HG03196 (cell line): ENCODE results near the gene DPYSL3.
"Not testable (repeated sequence)": the region's sequence is repeated elsewhere in the genome, so short reads cannot be mapped to it uniquely, and the experiment has no call there.

Experiments used
- ATAC-seq: cut with Tn5 transposase; IDR thresholded peaks from one replicate; pipeline ENCODE4 v1.9.1; 2021; ENCODE audit not compliant: unreplicated experiment

DPYSL3 gene

GRCh38 chr5:147373328-147373727 is 136.5 kb downstream of the DPYSL3 start:
- ATAC-seq = no peak

GRCh38 chr5:147372191-147372590 is 137.7 kb downstream of the DPYSL3 start:
- ATAC-seq = no peak

GRCh38 chr5:147371290-147371689 is 138.6 kb downstream of the DPYSL3 start:
- ATAC-seq = no peak

GRCh38 chr5:147369742-147370374 is 140.0 kb downstream of the DPYSL3 start:
- ATAC-seq = no peak

- ATAC-seq = not testable (repeated sequence)
These were observed 142.5 kb downstream of the DPYSL3 start for GRCh38 chr5:147367381-147367780.

GRCh38 chr5:147361441-147362175 is 148.3 kb downstream of the DPYSL3 start:
- ATAC-seq = no peak

- no peak for ATAC-seq
These were observed 149.1 kb downstream of the DPYSL3 start for GRCh38 chr5:147360816-147361215.

- ATAC-seq = no peak
These were observed 150.3 kb downstream of the DPYSL3 start for GRCh38 chr5:147359581-147359980.

- no peak for ATAC-seq
These were observed 150.8 kb downstream of the DPYSL3 start for GRCh38 chr5:147359101-147359500.

GRCh38 chr5:147349241-147349640 is 160.6 kb downstream of the DPYSL3 start:
- no peak for ATAC-seq

- ATAC-seq = no peak
These were observed 161.4 kb downstream of the DPYSL3 start for GRCh38 chr5:147348451-147348850.

GRCh38 chr5:147348046-147348445 is 161.8 kb downstream of the DPYSL3 start:
- ATAC-seq = no peak

- no peak for ATAC-seq
These were observed 163.8 kb downstream of the DPYSL3 start for GRCh38 chr5:147346006-147346561.

GRCh38 chr5:147344861-147345260 is 165.0 kb downstream of the DPYSL3 start:
- ATAC-seq = no peak

- no peak for ATAC-seq
These were observed 168.5 kb downstream of the DPYSL3 start for GRCh38 chr5:147341345-147341744.

- no peak for ATAC-seq
These were observed 168.9 kb downstream of the DPYSL3 start for GRCh38 chr5:147340941-147341340.
